GM12878 (cell line): ENCODE results near the gene WNT7A. TPM values are rescaled to one million over a fixed set of nuclear protein-coding genes. Genes with fewer than 3 reads are reported as not detected.

Experiments used
- ATAC-seq: fragments of 200-7000 bp; cut with Tn5 transposase; 3 replicates; pipeline ENCODE4 v1.9.1; 2020; ENCODE audit warnings: mild to moderate bottlenecking, moderate library complexity
- BruUV-seq: library from RNA; stranded (reverse); fragments of 400-500 nt; replicated peaks from 2 replicates; lab custom pipeline; 2021; lab: Mats Ljungman, UMichigan
- CTCF ChIA-PET: fragments of 300-600 bp; sonication (Branson Sonifier 250); formaldehyde crosslinking; extraction: SDS; loops from one replicate; lab custom pipeline; 2021; ENCODE audit warnings: inconsistent platforms; lab: Yijun Ruan, JAX
- POLR2A ChIA-PET: fragments of 350-600 bp; formaldehyde crosslinking; extraction: SDS; loops from one replicate; lab custom pipeline; 2021; ENCODE audit warnings: inconsistent platforms; lab: Charles Lee
- RAD21 ChIA-PET: fragments of 300-600 bp; sonication (Branson Sonifier 250); formaldehyde crosslinking; loops from one replicate; lab custom pipeline; 2023; ENCODE audit warnings: antibody characterized with exemption; ENCODE audit not compliant: unreplicated experiment; lab: Charles Lee
- SMC1A ChIA-PET: fragments of 300-600 bp; sonication (Branson Sonifier 250); formaldehyde crosslinking; loops from one replicate; lab custom pipeline; 2023; ENCODE audit not compliant: unreplicated experiment, uncharacterized antibody; lab: Charles Lee
- DNase-seq: peaks from one replicate; pipeline ENCODE4 v3.0.0-alpha.2; 2011; ENCODE audit warnings: low read depth, low spot score
- FAIRE-seq: peaks from 3 replicates; lab custom pipeline; 2011; peaks lifted over from hg19 to GRCh38; lab: Jason Lieb, UNC
- H2AFZ ChIP-seq: 2 replicates; pipeline ENCODE4 v1.6.0; 2011; ENCODE audit warnings: low read depth, low read length, control low read depth; ENCODE audit not compliant: control insufficient read depth
- H3K27ac ChIP-seq: 2 replicates; pipeline ENCODE4 v1.5.1; 2011; ENCODE audit warnings: control low read depth; ENCODE audit not compliant: control insufficient read depth, insufficient read depth
- H3K27me3 ChIP-seq, 2 experiments: replicated peaks in 1 of 2; 2 replicates each; pipeline versions ENCODE4 v1.6.0 to v1.6.1; 2011; ENCODE audit warnings: low read length in 1 of 2; ENCODE audit not compliant: control insufficient read depth in 2 of 2, insufficient read depth in 2 of 2
- H3K36me3 ChIP-seq, 2 experiments: 2 replicates each; pipeline ENCODE4 v1.5.1; 2011; ENCODE audit warnings: low read length in 1 of 2; ENCODE audit not compliant: control insufficient read depth in 2 of 2, insufficient read depth in 2 of 2
- H3K4me1 ChIP-seq: 2 replicates; pipeline ENCODE4 v1.6.1; 2011; ENCODE audit warnings: mild to moderate bottlenecking, low read length, moderate library complexity, mixed read lengths; ENCODE audit not compliant: control insufficient read depth, insufficient read depth
- H3K4me2 ChIP-seq: 2 replicates; pipeline ENCODE4 v1.6.0; 2011; ENCODE audit warnings: control low read depth; ENCODE audit not compliant: control insufficient read depth, insufficient read depth
- H3K4me3 ChIP-seq: fragments of 200-600 bp; sonication (generic); 2 replicates; pipeline ENCODE4 v1.5.1; 2016
- H3K79me2 ChIP-seq: 2 replicates; pipeline ENCODE4 v1.6.0; 2011; ENCODE audit warnings: low read length; ENCODE audit not compliant: control insufficient read depth, insufficient read depth
- H3K9ac ChIP-seq: 2 replicates; pipeline ENCODE4 v1.8.0; 2011; ENCODE audit warnings: low read length, control low read depth, mixed read lengths; ENCODE audit not compliant: control insufficient read depth, insufficient read depth
- H3K9me3 ChIP-seq: replicated peaks from 3 replicates; pipeline ENCODE4 v1.5.1; 2011; ENCODE audit warnings: mild to moderate bottlenecking, low read length; ENCODE audit not compliant: control insufficient read depth, insufficient read depth
- H4K20me1 ChIP-seq: 2 replicates; pipeline ENCODE4 v1.6.0; 2011; ENCODE audit not compliant: control insufficient read depth, insufficient read depth
- CUX1 ChIP-seq: IDR thresholded peaks from 2 replicates; pipeline ENCODE4 v1.6.1; 2012; ENCODE audit warnings: improper control_type of control experiment, low read depth, low read length; ENCODE audit not compliant: insufficient replicate concordance
- EP300 ChIP-seq, 2 experiments: fragments of 150-350 bp in 1 of 2; IDR thresholded peaks; 2 replicates each; pipeline ENCODE4 v1.6.1; 2011 to 2012; ENCODE audit warnings: low read depth in 2 of 2, low read length in 2 of 2, borderline replicate concordance in 1 of 2, improper control_type of control experiment in 1 of 2, inconsistent platforms in 1 of 2; ENCODE audit not compliant: control insufficient read depth in 1 of 2
- RBBP5 ChIP-seq: fragments of 200-600 bp; sonication (generic); conservative IDR thresholded peaks from 2 replicates; pipeline ENCODE4 v1.6.1; 2016
- RELB ChIP-seq: fragments of 450-650 bp; IDR thresholded peaks from 2 replicates; pipeline ENCODE4 v1.6.1; 2017; ENCODE audit warnings: low read depth, mild to moderate bottlenecking, moderate library complexity
- SREBF2 ChIP-seq: IDR thresholded peaks from 2 replicates; pipeline ENCODE4 v1.6.1; 2012; ENCODE audit warnings: mild to moderate bottlenecking, low read length
- WGBS: methylation state at CpG from one replicate; pipeline ENCODE4 v1.1.6; 2016; ENCODE audit warnings: low lambda C conversion rate; ENCODE audit not compliant: insufficient replicate concordance, insufficient coverage; ENCODE audit errors: missing lambda C conversion rate; 5-methylcytosine and 5-hydroxymethylcytosine counted together
- in situ Hi-C: fragments of 300-500 bp; cut with MboI; formaldehyde crosslinking; loops from 9 replicates; pipeline ENCODE4 v1.14.3; 2018; ENCODE audit warnings: mixed read lengths
- intact Hi-C: fragments of 100-400 bp; cut with micrococcal nuclease; formaldehyde crosslinking; loops from one replicate; pipeline ENCODE4 v1.14.2; 2022; ENCODE audit not compliant: unreplicated experiment
- polyA plus RNA-seq, 11 experiments: library from polyadenylated mRNA; depleted of rRNA in 4 of 11; unstranded in 6 of 11; stranded (reverse) in 5 of 11; fragments of >200 nt; fragmentation: Nextera tagmentation in 4 of 11; fragmentation: Illumina TruSeq in 1 of 11; extraction: Ambion mirVana in 4 of 11; extraction: Trizol in 1 of 11; gene quantifications; 1 replicate in 1 of 11; 2 replicates in 10 of 11; pipeline versions ENCODE4 v1.2.1 to v1.2.3, GENCODE V29; 2011 to 2016; ENCODE audit warnings: inconsistent platforms in 2 of 11, missing spikeins in 2 of 11, low read depth in 1 of 11
- total RNA-seq, 4 experiments: library from RNA; depleted of rRNA in 3 of 4; stranded (reverse); fragments of >200 nt in 3 of 4; fragmentation: Illumina TruSeq in 1 of 4; extraction: Trizol in 1 of 4; gene quantifications; 2 replicates each; pipeline versions ENCODE4 v1.2.1 to v1.2.3, GENCODE V29; 2013 to 2021
- TF ChIP-seq, protein P1 (sequence below): fragments of 450-650 bp; IDR thresholded peaks from 2 replicates; pipeline ENCODE4 v1.6.1; 2017; ENCODE audit warnings: mild to moderate bottlenecking, low read depth, inconsistent platforms; ENCODE audit not compliant: poor library complexity, severe bottlenecking

WNT7A gene
- total and polyA plus RNA-seq, 10 of the 15 experiments (the other 5 are each of a cell fraction or from before 2014, with no cell fraction given), result 0.08 TPM; not detected in 9

DNA sequence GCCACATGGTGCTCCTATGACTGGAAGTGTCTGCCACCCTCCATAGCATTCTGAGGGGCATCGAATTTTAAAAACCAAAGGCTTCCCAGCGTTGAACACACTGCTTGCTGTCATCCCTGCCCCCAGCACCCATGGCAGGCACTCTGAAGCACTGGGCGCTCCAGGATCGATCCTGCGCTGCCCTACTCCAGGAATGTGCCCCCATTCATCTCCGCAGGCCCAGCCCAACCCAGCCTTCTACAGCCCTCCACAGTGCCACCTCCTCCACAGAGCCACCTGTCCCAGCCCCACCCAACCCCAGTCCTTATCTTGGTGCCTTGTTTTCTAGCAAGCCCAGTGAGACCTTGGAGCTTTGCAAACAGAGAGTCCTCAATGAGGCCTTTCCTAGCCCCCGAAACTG lies 52.2 kb downstream of the WNT7A start:
- no peak for TF ChIP-seq RELB
- TF ChIP-seq EP300 (IDR thresholded peaks at IDR 0.05; ENCODE audit: borderline replicate concordance in 1 of 2, control insufficient read depth in 1 of 2, low read depth in 2 of 2, low read length in 2 of 2), result no peak
- ChIA-PET SMC1A (no interaction called here), CTCF (no interaction called here), POLR2A (no interaction called here), RAD21 (no interaction called here)
- Histone ChIP-seq H3K4me2 (no peak overlapping the region), H4K20me1 (no peaks in the 10 kb centered on the region), H3K4me1 (no peaks in the 10 kb centered on the region), H3K9me3 (no peaks in the 10 kb centered on the region), H3K4me3 (no peak overlapping the region), H3K27ac (no peak overlapping the region), H3K27me3 (0 out of 4 replicates have a peak, but pooled peaks cover 0 to 2% of the 10 kb centered on the region in 2 experiments), H3K36me3 (no peaks in the 10 kb centered on the region), H3K9ac (no peak overlapping the region), H2AFZ (no peak overlapping the region), H3K79me2 (no peaks in the 10 kb centered on the region)
- FAIRE-seq (no peak), ATAC-seq (no peak), DNase-seq (no peak)
- WGBS, result 31% methylated on average over 7 of the region's 7 CpGs
- in situ Hi-C loops (no loop called here), intact Hi-C loops (no loop called here)
- BruUV-seq, result no TSS peak

DNA sequence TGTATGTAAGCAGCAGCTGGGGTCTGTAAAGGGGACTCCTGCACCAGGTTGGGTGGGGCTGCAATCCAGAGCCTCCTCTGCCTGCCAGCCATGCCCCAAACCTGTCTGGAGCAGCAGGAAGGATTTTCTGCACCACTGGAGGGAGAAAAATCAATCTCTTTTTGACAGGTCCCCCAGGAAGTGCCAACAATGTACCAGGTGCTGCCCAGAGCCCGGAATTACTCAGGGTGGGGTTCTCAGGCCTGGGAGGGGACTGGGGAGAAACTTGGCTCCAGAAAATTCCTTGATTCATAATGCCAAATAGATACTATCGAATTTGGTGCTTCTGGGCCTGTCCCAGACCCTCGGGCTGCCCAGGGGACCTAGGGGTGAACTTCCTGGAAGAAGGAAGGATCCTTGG lies 52.6 kb downstream of the WNT7A start:
- RAD21 ChIA-PET, result no interaction called here
- Histone ChIP-seq H3K27ac (no peak overlapping the region), H2AFZ (no peak overlapping the region), H3K4me2 (no peak overlapping the region), H3K4me3 (no peak overlapping the region), H3K27me3 (0 out of 4 replicates have a peak, but pooled peaks cover 0 to 2% of the 10 kb centered on the region in 2 experiments), H3K4me1 (no peaks in the 10 kb centered on the region), H3K36me3 (no peaks in the 10 kb centered on the region), H3K9me3 (no peaks in the 10 kb centered on the region), H3K79me2 (no peaks in the 10 kb centered on the region), H3K9ac (no peak overlapping the region), H4K20me1 (no peaks in the 10 kb centered on the region)
- intact Hi-C loops (no loop called here), in situ Hi-C loops (no loop called here)
- BruUV-seq, result no TSS peak
- DNase-seq (no peak), FAIRE-seq (no peak), ATAC-seq (no peak)
- POLR2A ChIA-PET, result no interaction called here
- 0% methylated on average over 3 of the region's 3 CpGs for WGBS
- CTCF ChIA-PET, result no interaction called here
- SMC1A ChIA-PET, result no interaction called here
- no peak for TF ChIP-seq CUX1
- TF ChIP-seq SREBF2, result no peak
- TF ChIP-seq, protein P1, sequence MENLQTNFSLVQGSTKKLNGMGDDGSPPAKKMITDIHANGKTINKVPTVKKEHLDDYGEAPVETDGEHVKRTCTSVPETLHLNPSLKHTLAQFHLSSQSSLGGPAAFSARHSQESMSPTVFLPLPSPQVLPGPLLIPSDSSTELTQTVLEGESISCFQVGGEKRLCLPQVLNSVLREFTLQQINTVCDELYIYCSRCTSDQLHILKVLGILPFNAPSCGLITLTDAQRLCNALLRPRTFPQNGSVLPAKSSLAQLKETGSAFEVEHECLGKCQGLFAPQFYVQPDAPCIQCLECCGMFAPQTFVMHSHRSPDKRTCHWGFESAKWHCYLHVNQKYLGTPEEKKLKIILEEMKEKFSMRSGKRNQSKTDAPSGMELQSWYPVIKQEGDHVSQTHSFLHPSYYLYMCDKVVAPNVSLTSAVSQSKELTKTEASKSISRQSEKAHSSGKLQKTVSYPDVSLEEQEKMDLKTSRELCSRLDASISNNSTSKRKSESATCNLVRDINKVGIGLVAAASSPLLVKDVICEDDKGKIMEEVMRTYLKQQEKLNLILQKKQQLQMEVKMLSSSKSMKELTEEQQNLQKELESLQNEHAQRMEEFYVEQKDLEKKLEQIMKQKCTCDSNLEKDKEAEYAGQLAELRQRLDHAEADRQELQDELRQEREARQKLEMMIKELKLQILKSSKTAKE, result no peak
- no peak for TF ChIP-seq RBBP5
